ENCODE measurements around the gene TBC1D1.
"Not testable (repeated sequence)": the region's sequence is repeated elsewhere in the genome, so short reads cannot be mapped to it uniquely, and the experiment has no call there.

Gene TBC1D1

DNA sequence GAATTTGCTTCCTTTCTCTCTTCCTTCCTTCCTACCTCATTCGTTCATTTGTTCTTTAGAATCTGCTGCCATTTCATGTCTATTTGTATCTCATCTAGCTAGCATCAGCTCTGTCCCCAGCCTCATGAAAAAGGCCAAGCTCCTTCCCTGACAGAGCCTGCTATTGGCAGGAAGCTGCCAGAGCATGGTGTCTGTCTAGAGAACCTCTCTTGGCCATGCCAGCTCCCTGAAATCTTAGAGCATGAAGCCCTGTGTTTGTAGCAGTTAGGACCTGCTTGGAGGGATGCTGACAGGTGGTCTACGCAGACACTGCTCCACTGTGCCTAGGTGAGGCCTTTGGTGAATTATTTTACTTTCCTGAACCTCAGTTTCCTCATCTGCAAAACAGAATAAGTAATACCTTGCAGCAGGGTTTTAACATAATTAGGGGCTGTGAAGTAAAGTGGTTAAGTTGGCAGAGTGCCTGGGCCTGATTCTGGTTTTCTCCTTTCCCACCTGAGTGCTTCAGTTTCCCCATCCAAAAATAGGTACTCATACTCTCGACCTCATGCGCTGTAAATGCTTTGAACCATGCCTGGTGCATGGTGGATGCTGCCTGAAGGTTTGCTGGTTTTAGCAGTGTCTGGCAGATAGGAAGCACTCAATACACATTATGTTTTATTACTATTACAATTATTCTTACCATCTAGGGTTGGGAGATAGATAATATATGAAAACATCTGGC, 74.0 kb downstream of the TBC1D1 start:
- DNase-seq (ENCODE audit: low read depth in 2 of 2) = no peak

DNA sequence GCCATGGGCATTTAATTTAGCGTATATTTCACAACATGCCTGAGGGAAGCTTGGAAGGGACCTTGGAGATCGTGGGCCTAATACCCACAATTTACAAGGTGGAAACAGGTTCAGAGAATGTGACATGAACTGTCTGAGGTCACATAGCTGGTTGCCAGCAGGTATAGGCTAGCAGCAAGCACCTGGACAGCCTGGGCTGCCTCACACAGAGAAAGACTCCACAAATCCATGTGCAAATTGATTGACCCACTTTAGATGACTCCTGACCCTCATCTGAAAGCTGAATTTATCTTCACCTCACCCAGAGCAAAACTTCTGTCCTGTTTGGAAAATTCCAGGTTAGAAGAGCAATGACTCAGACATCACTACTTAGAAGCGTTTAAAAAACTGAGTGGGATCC, 75.2 kb downstream of the TBC1D1 start:
- no peak for DNase-seq (ENCODE audit: low read depth in 2 of 2)

GRCh38 chr4:37967736-37968135, 76.9 kb downstream of the TBC1D1 start:
- no peak for DNase-seq (ENCODE audit: low read depth in 2 of 2)

DNA sequence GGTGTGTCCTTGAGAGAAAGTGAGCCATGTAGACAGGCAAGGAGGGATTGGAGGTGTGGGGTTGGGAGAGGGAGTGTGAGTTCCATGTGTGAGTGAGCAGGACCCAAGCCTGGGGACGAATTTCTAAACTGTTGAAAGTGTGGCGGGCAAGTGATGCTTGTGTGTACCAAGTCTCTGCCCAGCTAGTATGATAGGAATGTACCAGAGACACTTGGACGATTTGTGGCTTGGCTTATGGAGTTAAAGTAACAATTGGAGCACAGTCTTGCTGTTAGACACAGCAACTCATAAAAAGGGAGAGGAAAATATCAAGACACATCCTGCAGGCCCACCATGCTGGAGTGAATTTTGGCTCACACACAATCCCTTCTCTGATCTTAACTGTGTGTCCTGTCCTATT, 77.9 kb downstream of the TBC1D1 start:
- DNase-seq (ENCODE audit: low read depth in 2 of 2) = no peak

- no peak for DNase-seq (ENCODE audit: low read depth in 2 of 2)
Measured at GRCh38 chr4:37970702-37971101, 79.8 kb downstream of the TBC1D1 start.

GRCh38 chr4:37971202-37971601, 80.3 kb downstream of the TBC1D1 start:
- no peak for DNase-seq (ENCODE audit: low read depth in 2 of 2)

GRCh38 chr4:37973441-37973840, 82.6 kb downstream of the TBC1D1 start:
- no peak for DNase-seq (ENCODE audit: low read depth in 2 of 2)

- DNase-seq (ENCODE audit: low read depth in 2 of 2) = not testable (repeated sequence)
Measured at GRCh38 chr4:37975321-37975822, 84.5 kb downstream of the TBC1D1 start.

GRCh38 chr4:37976507-37976906, 85.6 kb downstream of the TBC1D1 start:
- DNase-seq (ENCODE audit: low read depth in 2 of 2) = no peak

- peak in 1 of 2 experiments; percentile 32 for DNase-seq (ENCODE audit: low read depth in 2 of 2)
Measured at GRCh38 chr4:37976991-37977470, 86.1 kb downstream of the TBC1D1 start.

- no peak for DNase-seq (ENCODE audit: low read depth in 2 of 2)
Measured at GRCh38 chr4:37977471-37978247, 86.8 kb downstream of the TBC1D1 start.

- DNase-seq (ENCODE audit: low read depth in 2 of 2) = no peak
Measured at GRCh38 chr4:37978248-37978924, 87.5 kb downstream of the TBC1D1 start.

DNA sequence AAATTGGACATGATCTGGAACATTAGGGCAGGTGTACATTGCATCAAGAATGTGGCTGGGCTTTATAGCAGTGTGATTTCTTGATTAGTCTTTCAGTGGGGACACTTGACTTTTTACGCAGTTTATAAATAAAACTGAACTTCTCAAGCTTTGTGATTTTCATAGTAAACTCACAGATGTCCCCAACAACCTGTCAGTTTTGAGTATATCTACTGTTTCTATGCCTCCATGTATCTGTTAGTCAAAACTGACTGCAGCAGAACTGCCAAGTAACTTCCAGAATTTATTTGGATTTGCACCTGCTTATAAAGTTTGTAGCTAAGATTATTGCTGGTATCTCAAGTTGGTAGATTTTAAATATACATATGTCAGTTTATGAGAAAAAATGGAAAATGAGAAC, 89.4 kb downstream of the TBC1D1 start:
- no peak for DNase-seq (ENCODE audit: low read depth in 2 of 2)

DNA sequence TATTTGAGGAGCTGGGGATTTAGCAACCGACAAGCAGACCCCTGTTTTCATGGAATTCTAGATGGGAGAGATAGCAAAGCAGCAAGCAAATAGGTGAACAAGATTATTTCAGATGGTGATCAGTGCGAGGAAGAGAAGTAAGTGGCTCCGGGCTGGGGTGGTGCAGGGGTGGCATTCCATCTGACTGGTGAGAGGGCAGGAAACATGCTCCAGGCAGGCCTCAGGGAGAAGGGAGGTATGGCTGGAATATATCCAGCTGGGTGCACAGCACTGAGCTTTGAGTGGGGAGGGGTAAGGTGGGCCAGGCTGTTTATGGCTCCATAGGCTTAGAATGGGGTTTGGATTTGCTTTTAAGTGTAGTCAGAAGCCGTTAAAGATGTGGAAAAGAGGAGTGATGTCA, 90.5 kb downstream of the TBC1D1 start:
- no peak for DNase-seq (ENCODE audit: low read depth in 2 of 2)

DNA sequence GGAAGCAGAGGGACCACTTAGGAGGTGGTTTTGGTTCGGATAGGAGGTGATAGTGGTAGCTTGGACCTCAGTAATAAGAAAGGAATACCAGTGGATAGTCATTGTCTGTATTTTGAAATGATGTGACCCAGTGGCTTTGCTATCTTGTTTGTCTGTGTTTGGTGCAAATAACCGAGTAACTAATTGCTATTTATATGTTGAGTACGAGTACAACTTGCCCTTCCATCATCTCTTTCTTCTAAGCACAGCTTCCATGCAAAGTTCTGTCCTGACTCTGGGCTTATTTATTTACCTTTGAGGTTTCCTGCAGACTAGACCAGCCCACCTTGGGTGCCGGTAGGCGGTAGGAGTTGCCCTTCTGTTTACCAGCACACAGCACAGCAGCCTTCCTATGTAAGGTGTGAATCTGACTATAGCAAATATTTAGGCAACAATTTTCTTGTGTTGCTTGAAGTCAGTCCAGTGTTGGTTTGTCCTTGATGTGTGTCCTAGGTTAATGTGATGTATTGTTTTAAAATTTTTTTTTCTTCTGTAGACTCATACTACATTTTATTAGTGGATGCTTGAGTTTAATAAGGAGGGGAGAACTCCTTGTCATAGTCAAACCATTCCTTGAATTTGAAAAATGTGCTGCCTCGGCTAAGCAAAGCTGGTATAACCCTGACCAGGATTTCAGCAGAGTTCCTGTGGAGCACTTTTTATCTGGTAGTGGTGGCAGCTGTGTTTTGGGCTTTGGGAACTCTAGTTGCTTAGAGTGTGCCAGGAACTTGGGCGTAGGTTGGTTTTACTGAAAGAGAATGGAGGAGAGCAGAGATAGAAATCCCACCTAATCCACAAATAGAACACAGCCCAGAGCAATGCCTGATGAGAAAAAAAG, 91.2 kb downstream of the TBC1D1 start:
- DNase-seq (ENCODE audit: low read depth in 2 of 2) = no peak

DNA sequence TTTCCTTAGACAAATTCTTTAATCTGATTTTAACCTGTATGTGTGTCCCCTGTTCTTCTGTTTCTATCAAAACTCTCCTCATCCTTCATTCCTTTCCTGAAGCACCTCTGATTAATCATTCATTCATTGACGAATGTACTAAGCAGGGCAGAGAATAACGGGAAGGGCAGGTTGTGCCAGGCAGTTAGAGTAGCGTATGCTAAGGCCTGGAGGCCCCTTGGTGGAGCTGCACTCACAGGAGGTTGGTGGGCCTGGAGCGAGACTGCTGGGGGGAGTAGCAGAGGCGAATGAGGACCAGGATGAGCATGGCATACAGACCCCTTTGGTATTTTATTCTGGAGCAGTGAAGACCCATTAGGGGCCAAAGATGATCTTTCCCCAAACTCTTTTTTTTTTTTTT, 91.9 kb downstream of the TBC1D1 start:
- no peak for DNase-seq (ENCODE audit: low read depth in 2 of 2)

GRCh38 chr4:37983951-37984350, 93.1 kb downstream of the TBC1D1 start:
- DNase-seq (ENCODE audit: low read depth in 2 of 2) = no peak

GRCh38 chr4:37985730-37986275, 94.9 kb downstream of the TBC1D1 start:
- DNase-seq (ENCODE audit: low read depth in 2 of 2) = no peak

DNA sequence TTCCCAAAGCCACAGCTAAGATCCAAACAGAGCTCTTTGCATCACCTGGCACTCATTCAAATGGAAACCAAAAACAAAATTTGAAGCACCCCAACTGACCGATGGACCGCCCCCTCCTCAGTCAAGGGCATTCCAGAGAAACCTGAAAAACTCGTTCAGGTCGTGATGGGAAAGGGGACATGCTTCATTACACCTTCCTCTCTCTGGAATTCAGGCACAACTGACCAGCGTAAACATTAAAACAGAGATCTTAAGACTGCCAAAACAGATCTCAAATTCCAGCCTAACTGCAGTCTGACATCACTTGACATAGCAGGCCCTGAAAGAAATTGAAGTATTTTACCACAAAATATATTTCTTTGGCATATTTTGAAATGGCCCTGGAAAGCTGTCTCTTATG, 97.8 kb downstream of the TBC1D1 start:
- DNase-seq (ENCODE audit: low read depth in 2 of 2) = no peak

GRCh38 chr4:37989398-37990260, 98.7 kb downstream of the TBC1D1 start:
- no peak for DNase-seq (ENCODE audit: low read depth in 2 of 2)
